Astrocyte (in vitro differentiated cells and primary cell): ENCODE data around the gene PTPRF.

Experiments
- EZH2 ChIP-seq: IDR thresholded peaks from 2 replicates; pipeline ENCODE4 v1.6.1; 2012; ENCODE audit warnings: mild to moderate bottlenecking, low read length, inconsistent platforms; ENCODE audit not compliant: insufficient read depth
- TF ChIP-seq, protein P1 (sequence below): IDR thresholded peaks from 2 replicates; pipeline ENCODE4 v1.5.1; 2011; ENCODE audit warnings: low read depth, mild to moderate bottlenecking, inconsistent platforms, low read length, moderate library complexity; ENCODE audit not compliant: insufficient read depth

DNA sequence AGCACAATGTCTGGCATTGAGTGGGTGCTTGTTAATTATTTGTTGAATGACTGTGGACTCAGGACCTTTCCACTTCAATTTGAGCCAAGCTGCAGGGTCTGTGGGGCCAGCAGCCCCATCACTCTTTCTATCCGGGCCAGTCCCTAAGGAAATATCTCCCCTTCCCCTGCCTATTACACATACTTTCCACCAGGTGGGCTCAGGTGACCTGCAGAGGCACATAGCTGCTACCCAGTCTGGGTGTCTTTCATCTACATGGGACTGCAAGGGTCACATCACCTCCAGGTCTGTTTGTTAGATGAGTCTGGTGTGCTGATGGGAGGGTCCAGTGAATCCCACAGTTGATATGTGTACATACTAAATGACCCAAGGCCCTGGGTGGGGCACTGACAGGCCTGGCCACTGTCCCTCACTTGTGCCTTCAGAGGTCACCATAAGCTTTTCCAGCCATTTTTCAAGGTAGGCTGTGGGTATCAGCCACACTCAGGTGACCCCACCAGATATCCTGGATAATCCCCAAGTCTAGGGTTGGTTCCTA lies 59.8 kb downstream of the PTPRF start:
- TF ChIP-seq, protein P1, sequence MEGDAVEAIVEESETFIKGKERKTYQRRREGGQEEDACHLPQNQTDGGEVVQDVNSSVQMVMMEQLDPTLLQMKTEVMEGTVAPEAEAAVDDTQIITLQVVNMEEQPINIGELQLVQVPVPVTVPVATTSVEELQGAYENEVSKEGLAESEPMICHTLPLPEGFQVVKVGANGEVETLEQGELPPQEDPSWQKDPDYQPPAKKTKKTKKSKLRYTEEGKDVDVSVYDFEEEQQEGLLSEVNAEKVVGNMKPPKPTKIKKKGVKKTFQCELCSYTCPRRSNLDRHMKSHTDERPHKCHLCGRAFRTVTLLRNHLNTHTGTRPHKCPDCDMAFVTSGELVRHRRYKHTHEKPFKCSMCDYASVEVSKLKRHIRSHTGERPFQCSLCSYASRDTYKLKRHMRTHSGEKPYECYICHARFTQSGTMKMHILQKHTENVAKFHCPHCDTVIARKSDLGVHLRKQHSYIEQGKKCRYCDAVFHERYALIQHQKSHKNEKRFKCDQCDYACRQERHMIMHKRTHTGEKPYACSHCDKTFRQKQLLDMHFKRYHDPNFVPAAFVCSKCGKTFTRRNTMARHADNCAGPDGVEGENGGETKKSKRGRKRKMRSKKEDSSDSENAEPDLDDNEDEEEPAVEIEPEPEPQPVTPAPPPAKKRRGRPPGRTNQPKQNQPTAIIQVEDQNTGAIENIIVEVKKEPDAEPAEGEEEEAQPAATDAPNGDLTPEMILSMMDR, result no peak
- TF ChIP-seq EZH2, result no peak
